Keratinocyte (primary cell): Measurements from ENCODE around the gene CKAP2. TPM values are rescaled to one million over a fixed set of nuclear protein-coding genes. Genes with fewer than 3 reads are reported as not detected.
"Not testable (repeated sequence)": the region's sequence is repeated elsewhere in the genome, so short reads cannot be mapped to it uniquely, and the experiment has no call there.

Experiments
- DNase-seq: peaks from one replicate; pipeline ENCODE4 v3.0.0-alpha.2; 2011; ENCODE audit warnings: low read depth, missing footprints, low spot score
- FAIRE-seq: peaks from 2 replicates; lab custom pipeline; 2011; peaks lifted over from hg19 to GRCh38; lab: Jason Lieb, UNC
- H2AFZ ChIP-seq: 2 replicates; pipeline ENCODE4 v1.6.0; 2012; ENCODE audit warnings: low read length, control low read depth, inconsistent platforms; ENCODE audit not compliant: control insufficient read depth
- H3K27ac ChIP-seq: 2 replicates; pipeline ENCODE4 v1.5.1; 2011; ENCODE audit warnings: low read length; ENCODE audit not compliant: control insufficient read depth, insufficient read depth
- H3K27me3 ChIP-seq: 3 replicates; pipeline ENCODE4 v1.6.0; 2011; ENCODE audit warnings: low read length; ENCODE audit not compliant: control insufficient read depth, insufficient read depth; ENCODE audit errors: extremely low read depth
- H3K36me3 ChIP-seq, 2 experiments: 2 replicates in 1 of 2; 3 replicates in 1 of 2; pipeline ENCODE4 v1.5.1; 2011; ENCODE audit warnings: low read length in 2 of 2, mild to moderate bottlenecking in 1 of 2; ENCODE audit not compliant: control insufficient read depth in 2 of 2, insufficient read depth in 2 of 2; ENCODE audit errors: extremely low read depth in 1 of 2
- H3K4me1 ChIP-seq: 3 replicates; pipeline ENCODE4 v1.5.1; 2011; ENCODE audit warnings: low read length; ENCODE audit not compliant: control insufficient read depth, insufficient read depth; ENCODE audit errors: extremely low read depth
- H3K4me2 ChIP-seq: 3 replicates; pipeline ENCODE4 v1.6.0; 2011; ENCODE audit warnings: low read depth, low read length; ENCODE audit not compliant: control insufficient read depth, insufficient read depth; ENCODE audit errors: extremely low read depth
- H3K4me3 ChIP-seq, 3 experiments: fragments of 200-600 bp in 1 of 3; sonication (generic) in 1 of 3; 2 replicates in 2 of 3; 3 replicates in 1 of 3; pipeline ENCODE4 v1.5.1; 2011 to 2016; ENCODE audit warnings: low read length in 3 of 3, mild to moderate bottlenecking in 3 of 3, control low read depth in 2 of 3, inconsistent platforms in 1 of 3, low read depth in 1 of 3, mixed read lengths in 1 of 3, mixed run types in 1 of 3, moderate library complexity in 1 of 3; ENCODE audit not compliant: control insufficient read depth in 2 of 3, insufficient read depth in 2 of 3; ENCODE audit errors: extremely low read depth in 1 of 3
- H3K79me2 ChIP-seq: 2 replicates; pipeline ENCODE4 v1.6.0; 2012; ENCODE audit warnings: low read length; ENCODE audit not compliant: control insufficient read depth, insufficient read depth
- H3K9ac ChIP-seq: 3 replicates; pipeline ENCODE4 v1.6.0; 2011; ENCODE audit warnings: low read length; ENCODE audit not compliant: control insufficient read depth, insufficient read depth; ENCODE audit errors: extremely low read depth
- H3K9me1 ChIP-seq: 3 replicates; pipeline ENCODE4 v1.6.0; 2011; ENCODE audit warnings: low read length; ENCODE audit not compliant: control insufficient read depth, insufficient read depth; ENCODE audit errors: extremely low read depth
- H3K9me3 ChIP-seq: 2 replicates; pipeline ENCODE4 v1.5.1; 2012; ENCODE audit warnings: low read depth, low read length; ENCODE audit not compliant: control insufficient read depth
- H4K20me1 ChIP-seq: 3 replicates; pipeline ENCODE4 v1.6.0; 2011; ENCODE audit warnings: low read length; ENCODE audit not compliant: control insufficient read depth, insufficient read depth; ENCODE audit errors: extremely low read depth
- dilution Hi-C: fragments of 300-500 bp; cut with MboI; formaldehyde crosslinking; loops from one replicate; pipeline ENCODE4 v1.7.0; 2020; ENCODE audit warnings: low sequenced_read_pairs; ENCODE audit not compliant: extremely low pct_ligation_motif_present
- polyA plus RNA-seq, 5 experiments: library from polyadenylated mRNA; depleted of rRNA in 3 of 5; stranded (reverse) in 3 of 5; stranded (forward) in 1 of 5; unstranded in 1 of 5; fragments of >200 nt; gene quantifications; 1 replicate in 1 of 5; 2 replicates in 3 of 5; 3 replicates in 1 of 5; pipeline versions ENCODE4 v1.2.1 to v1.2.3, GENCODE V29; 2011 to 2012; ENCODE audit warnings: missing spikeins in 2 of 5, low read depth in 1 of 5, low replicate concordance in 1 of 5
- TF ChIP-seq, protein P1 (sequence below), 3 experiments: IDR thresholded peaks in 1 of 3; conservative IDR thresholded peaks in 1 of 3; optimal IDR thresholded peaks in 1 of 3; 2 replicates in 2 of 3; 3 replicates in 1 of 3; pipeline versions ENCODE3 to v1.5.1; 2011; ENCODE audit warnings: low read length in 3 of 3, mild to moderate bottlenecking in 3 of 3, moderate library complexity in 2 of 3, control low read depth in 1 of 3, inconsistent platforms in 1 of 3; ENCODE audit not compliant: insufficient read depth in 2 of 3; ENCODE audit errors: extremely low read depth in 1 of 3

The CKAP2 gene
- polyA plus RNA-seq, 1 donor (not counting 4 experiments of a cell fraction or from before 2014, with no cell fraction given), result 29.7 TPM

DNA sequence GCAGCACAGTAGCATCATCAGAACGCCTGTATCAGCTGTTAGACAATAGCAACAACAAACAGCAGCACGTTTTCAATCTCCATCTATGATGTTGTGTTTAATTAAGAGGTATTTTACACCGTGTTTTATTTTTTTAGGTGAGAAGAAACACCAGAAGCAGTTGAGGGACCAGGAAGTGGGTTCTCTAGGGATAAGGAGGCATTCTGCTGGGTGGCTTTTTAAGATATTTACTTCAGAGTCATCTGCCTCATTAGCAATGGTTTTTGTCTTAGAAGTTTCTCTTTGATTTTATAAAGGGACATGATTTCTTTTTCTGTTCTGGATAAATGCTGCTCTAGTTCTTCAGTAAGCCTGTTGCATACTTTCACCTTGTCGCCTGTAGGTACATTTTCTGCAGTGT lies 8.2 kb downstream of the CKAP2 start:
- Histone ChIP-seq H3K27ac (no peak overlapping the region), H2AFZ (no peak overlapping the region), H3K4me1 (peaks cover 15% of the 10 kb centered on the region), H3K36me3 (peaks cover 8 to 14% of the 10 kb centered on the region in 2 experiments), H3K4me3 (no peak overlapping the region), H3K4me2 (no peak overlapping the region), H3K9me3 (no peaks in the 10 kb centered on the region), H3K79me2 (peaks cover 38% of the 10 kb centered on the region), H4K20me1 (no peaks in the 10 kb centered on the region), H3K27me3 (no peaks in the 10 kb centered on the region), H3K9me1 (no peaks in the 10 kb centered on the region), H3K9ac (no peak overlapping the region)
- DNase-seq, result no peak
- no peak for FAIRE-seq
- dilution Hi-C loops, result no loop called here
- TF ChIP-seq, protein P1, sequence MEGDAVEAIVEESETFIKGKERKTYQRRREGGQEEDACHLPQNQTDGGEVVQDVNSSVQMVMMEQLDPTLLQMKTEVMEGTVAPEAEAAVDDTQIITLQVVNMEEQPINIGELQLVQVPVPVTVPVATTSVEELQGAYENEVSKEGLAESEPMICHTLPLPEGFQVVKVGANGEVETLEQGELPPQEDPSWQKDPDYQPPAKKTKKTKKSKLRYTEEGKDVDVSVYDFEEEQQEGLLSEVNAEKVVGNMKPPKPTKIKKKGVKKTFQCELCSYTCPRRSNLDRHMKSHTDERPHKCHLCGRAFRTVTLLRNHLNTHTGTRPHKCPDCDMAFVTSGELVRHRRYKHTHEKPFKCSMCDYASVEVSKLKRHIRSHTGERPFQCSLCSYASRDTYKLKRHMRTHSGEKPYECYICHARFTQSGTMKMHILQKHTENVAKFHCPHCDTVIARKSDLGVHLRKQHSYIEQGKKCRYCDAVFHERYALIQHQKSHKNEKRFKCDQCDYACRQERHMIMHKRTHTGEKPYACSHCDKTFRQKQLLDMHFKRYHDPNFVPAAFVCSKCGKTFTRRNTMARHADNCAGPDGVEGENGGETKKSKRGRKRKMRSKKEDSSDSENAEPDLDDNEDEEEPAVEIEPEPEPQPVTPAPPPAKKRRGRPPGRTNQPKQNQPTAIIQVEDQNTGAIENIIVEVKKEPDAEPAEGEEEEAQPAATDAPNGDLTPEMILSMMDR (optimal IDR thresholded peaks at IDR 0.05 in 1 of 3, IDR thresholded peaks at IDR 0.05 in 1 of 3, conservative IDR thresholded peaks at IDR 0.05 in 1 of 3; ENCODE audit: extremely low read depth in 1 of 3, insufficient read depth in 2 of 3, low read length in 3 of 3), result no peak

DNA sequence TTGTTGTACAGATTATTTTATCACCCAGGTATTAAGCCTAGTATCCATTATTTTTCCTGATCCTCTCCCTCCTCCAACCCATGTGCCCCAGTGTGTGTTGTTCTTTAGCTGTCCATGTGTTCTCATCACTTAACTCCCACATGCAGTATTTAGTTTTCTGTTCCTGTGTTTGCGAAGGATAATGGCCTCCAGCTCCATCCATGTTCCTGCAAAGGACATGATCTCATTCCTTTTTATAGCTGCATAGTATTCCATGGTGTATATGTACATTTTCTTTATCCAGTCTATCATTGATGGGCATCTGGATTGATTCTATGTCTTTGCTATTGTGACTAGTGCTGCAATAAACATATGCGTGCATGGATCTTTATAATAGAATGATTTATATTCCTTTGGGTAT lies 13.2 kb downstream of the CKAP2 start:
- H3K4me1 ChIP-seq, dilution Hi-C loops, H2AFZ ChIP-seq, H3K4me2 ChIP-seq, H3K9me3 ChIP-seq, H4K20me1 ChIP-seq, H3K27me3 ChIP-seq, H3K9me1 ChIP-seq, FAIRE-seq, H3K9ac ChIP-seq, DNase-seq, H3K4me3 ChIP-seq, H3K27ac ChIP-seq: not testable (repeated sequence)
- H3K36me3 ChIP-seq, result peaks cover 8 to 17% of the 10 kb centered on the region in 2 experiments
- H3K79me2 ChIP-seq, result peaks cover 10% of the 10 kb centered on the region

DNA sequence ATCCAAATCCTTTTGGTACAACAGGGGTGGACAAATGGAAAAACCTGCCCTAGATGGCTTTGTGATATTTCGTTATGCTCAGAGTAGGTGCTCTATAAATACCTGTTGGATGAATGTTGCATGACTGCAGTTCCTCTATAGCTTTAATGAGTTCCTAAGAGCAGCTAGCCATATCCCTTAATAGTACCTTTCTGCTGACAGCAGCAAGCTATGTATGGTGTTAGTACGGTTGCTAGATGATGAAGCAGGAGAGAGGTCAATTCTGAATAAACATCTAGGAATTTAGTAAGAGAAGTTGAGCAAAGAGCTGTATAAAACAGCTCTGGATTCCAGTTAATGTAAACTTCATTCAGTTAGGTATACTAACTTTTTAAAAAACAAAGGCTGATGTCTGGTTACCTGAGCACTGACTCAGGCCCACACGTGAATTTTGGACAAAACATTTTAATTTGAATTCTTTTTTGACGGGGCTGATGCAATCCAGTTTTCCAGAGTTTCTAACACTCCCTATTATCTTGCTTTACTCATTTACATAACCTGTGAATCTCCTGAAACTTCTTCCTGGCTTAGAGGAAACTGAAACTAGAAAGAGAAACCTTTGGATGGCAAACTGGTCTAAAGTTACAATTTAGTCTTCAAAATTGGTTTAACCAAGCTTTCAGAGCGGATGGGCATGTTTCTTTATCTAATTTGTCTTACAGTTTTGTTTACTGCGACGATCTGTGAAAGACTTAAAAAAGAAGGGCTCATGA lies 25.6 kb downstream of the CKAP2 start:
- H3K27ac ChIP-seq, H3K9me3 ChIP-seq, H3K36me3 ChIP-seq, dilution Hi-C loops, H3K4me2 ChIP-seq, H2AFZ ChIP-seq, H3K9ac ChIP-seq, FAIRE-seq, H3K79me2 ChIP-seq, H3K27me3 ChIP-seq, H3K4me1 ChIP-seq, H3K9me1 ChIP-seq, H4K20me1 ChIP-seq, DNase-seq, H3K4me3 ChIP-seq: not testable (repeated sequence)

DNA sequence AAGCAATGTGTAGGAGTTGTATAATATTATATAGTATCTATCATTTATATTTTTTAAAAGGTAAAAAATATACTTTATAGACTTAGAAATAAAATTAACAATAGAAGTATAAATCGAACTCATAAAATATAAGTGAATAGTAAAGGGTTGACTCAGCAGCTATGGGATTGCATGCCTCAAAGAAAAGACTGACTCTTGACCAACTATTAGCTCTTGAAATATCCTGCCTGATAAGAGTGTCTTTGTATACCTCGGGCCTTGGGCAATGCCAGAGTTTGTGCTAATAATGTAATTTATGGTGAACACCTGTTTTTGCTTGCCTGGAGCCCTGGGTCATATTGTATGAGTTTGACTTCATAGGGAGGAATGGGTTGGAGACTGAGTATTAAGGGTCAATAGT lies 31.8 kb downstream of the CKAP2 start:
- H3K27me3 ChIP-seq, FAIRE-seq, H3K4me3 ChIP-seq, H3K79me2 ChIP-seq, H3K4me1 ChIP-seq, dilution Hi-C loops, H3K9me3 ChIP-seq, H3K9me1 ChIP-seq, H2AFZ ChIP-seq, H3K36me3 ChIP-seq, H3K9ac ChIP-seq, H4K20me1 ChIP-seq, DNase-seq, H3K4me2 ChIP-seq, H3K27ac ChIP-seq: not testable (repeated sequence)
